ENCODE data around the gene ZNF334.

The ZNF334 gene

DNA sequence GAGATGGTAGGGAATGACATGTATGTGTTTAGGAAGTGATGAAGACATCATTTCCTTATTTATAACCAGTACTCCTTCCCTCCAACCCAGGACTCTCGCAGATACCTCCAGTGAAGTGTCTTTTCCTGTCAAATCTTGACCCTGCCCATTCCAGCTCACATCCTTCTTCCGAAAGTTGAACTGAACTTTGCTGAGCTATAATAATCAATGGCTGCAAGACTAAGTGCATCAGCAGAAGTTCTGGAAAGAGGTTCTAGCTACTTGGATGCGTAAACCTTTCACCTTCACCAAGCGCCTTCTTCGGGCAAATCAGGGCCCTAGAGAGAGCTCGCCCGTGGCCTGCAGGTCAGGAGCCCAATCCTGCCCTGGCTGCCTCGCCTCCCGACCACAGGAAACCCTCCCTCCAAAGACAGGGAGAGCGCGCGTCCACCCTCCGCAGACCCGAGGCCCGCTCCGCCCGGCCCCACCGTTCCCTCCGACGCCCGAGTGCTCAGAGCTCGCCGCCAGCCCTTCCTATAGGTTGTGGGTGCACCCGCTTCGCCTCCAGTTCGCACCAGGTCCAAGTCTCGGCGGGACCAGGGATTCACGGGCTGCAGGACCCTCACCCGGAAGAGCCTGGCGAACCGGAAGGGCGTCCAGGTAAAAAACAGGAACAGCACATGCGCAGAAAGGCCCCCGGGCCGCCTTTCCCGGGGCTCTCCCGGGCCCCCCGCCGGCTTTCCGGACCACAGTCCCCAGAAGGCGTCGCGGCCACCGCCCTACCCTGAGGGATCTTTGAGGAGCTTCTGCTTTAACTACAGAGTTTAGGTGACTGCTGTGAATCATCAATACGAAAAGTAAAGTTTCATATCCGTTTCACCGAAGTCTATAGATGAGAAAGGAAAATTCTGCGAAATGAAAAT is at the start of gene ZNF334:
Gene ZNF334, minus strand, starts transcription at position 617 of the 902 bp plus-strand sequence. CDS start 1,457 bp downstream, outside the sequence.
- peaks cover 4 to 6% of the 10 kb centered on the region in 2 donors for H3K4me1 ChIP-seq (ENCODE audit: control insufficient read depth in 1 of 2, insufficient read depth in 2 of 2, low read length in 2 of 2)
- peak within 1 kb of the TSS; percentile 65 to 74 for H3K4me3 ChIP-seq (ENCODE audit: low read depth in 1 of 2, low read length in 2 of 2)
- no peak within 1 kb of the TSS for H3K27ac ChIP-seq (ENCODE audit: low read depth, low read length)
- peaks cover 0 to 2% of the 10 kb centered on the region in 2 donors for H3K27me3 ChIP-seq (ENCODE audit: control insufficient read depth in 1 of 2, insufficient read depth in 2 of 2, low read length in 2 of 2)
- H3K9ac ChIP-seq (ENCODE audit: low read depth in 1 of 2, low read length in 2 of 2), result peak within 1 kb of the TSS; percentile 4 to 40
- no peaks in the 10 kb centered on the region for H3K9me3 ChIP-seq (ENCODE audit: control insufficient read depth in 1 of 2, low read length in 2 of 2)
- peaks cover 0 to 3% of the 10 kb centered on the region in 2 donors for H3K36me3 ChIP-seq (ENCODE audit: control insufficient read depth in 1 of 2, insufficient read depth in 2 of 2, low read length in 2 of 2)

DNA sequence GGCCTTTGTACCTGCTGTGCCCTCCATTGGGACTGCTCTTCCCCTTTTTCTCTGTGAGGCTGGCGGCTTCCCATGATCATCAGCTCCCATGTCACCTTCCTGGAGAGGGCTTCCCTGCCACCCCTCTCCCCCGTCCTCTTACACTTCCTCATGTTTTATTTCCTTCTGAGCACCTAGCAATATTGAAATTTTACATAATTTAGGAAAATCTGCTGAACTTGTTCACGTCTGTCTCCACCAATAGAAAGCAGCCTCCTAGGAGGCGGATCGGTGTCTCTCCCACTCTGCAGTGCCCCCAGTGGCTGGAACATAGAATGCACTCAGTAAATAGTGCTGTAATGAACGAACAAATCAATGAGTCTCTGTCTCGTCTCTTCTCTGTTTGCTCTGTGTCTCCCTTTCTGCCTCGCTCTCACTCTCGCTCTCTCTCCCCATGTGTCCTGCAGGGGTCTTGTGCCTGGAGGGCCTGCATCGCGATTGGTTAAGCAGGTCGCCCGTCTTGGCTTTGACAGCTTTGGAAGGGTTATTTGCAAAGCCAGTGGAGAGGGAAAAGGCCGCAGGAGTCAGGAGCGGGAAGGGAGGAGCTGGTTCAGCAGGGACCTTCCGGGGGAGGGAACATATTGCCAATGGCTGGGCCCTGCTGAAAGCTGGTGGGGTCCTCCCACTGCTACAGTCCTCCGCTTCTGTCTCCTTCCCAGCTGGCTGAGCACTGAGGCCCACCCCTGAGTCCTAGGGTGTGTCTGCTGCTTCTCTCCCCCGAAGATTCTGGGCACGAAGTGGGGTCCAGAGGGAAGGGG is 49.2 kb upstream of the ZNF334 start:
- Histone ChIP-seq H3K4me3 (ENCODE audit: low read depth in 1 of 2, low read length in 2 of 2) (peak overlapping the region; percentile 42 to 48), H3K4me1 (ENCODE audit: control insufficient read depth in 1 of 2, insufficient read depth in 2 of 2, low read length in 2 of 2) (peaks cover 0 to 5% of the 10 kb centered on the region in 2 donors), H3K27ac (ENCODE audit: low read depth, low read length) (no peak overlapping the region), H3K9me3 (ENCODE audit: control insufficient read depth in 1 of 2, low read length in 2 of 2) (no peaks in the 10 kb centered on the region), H3K36me3 (ENCODE audit: control insufficient read depth in 1 of 2, insufficient read depth in 2 of 2, low read length in 2 of 2) (no peaks in the 10 kb centered on the region), H3K9ac (ENCODE audit: low read depth in 1 of 2, low read length in 2 of 2) (no peak overlapping the region), H3K27me3 (ENCODE audit: control insufficient read depth in 1 of 2, insufficient read depth in 2 of 2, low read length in 2 of 2) (no peaks in the 10 kb centered on the region)

DNA sequence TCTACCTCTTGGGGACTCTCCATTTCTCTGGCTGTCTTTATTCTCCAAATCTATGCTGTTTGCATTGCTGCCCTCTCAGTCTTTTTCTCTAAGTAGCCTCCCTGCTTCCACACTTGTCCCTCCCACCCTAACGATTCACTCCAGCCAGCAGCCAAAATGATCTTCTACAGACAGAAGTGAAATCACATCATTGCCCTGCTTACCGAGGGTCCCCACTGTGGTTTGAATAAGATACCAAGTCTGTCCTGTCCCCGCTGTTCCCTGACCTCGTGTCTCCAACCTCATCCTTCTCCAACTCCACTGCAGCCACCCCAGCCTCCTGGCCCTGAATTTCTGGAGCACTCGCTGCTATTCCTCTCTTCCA is 48.6 kb upstream of the ZNF334 start:
- H3K9ac ChIP-seq (ENCODE audit: low read depth in 1 of 2, low read length in 2 of 2), result no peak overlapping the region
- H3K4me3 ChIP-seq (ENCODE audit: low read depth in 1 of 2, low read length in 2 of 2), result peak overlapping the region; percentile 42 to 48
- no peak overlapping the region for H3K27ac ChIP-seq (ENCODE audit: low read depth, low read length)
- no peaks in the 10 kb centered on the region for H3K9me3 ChIP-seq (ENCODE audit: control insufficient read depth in 1 of 2, low read length in 2 of 2)
- H3K4me1 ChIP-seq (ENCODE audit: control insufficient read depth in 1 of 2, insufficient read depth in 2 of 2, low read length in 2 of 2), result peaks cover 0 to 5% of the 10 kb centered on the region in 2 donors
- H3K27me3 ChIP-seq (ENCODE audit: control insufficient read depth in 1 of 2, insufficient read depth in 2 of 2, low read length in 2 of 2), result no peaks in the 10 kb centered on the region
- H3K36me3 ChIP-seq (ENCODE audit: control insufficient read depth in 1 of 2, insufficient read depth in 2 of 2, low read length in 2 of 2), result no peaks in the 10 kb centered on the region

DNA sequence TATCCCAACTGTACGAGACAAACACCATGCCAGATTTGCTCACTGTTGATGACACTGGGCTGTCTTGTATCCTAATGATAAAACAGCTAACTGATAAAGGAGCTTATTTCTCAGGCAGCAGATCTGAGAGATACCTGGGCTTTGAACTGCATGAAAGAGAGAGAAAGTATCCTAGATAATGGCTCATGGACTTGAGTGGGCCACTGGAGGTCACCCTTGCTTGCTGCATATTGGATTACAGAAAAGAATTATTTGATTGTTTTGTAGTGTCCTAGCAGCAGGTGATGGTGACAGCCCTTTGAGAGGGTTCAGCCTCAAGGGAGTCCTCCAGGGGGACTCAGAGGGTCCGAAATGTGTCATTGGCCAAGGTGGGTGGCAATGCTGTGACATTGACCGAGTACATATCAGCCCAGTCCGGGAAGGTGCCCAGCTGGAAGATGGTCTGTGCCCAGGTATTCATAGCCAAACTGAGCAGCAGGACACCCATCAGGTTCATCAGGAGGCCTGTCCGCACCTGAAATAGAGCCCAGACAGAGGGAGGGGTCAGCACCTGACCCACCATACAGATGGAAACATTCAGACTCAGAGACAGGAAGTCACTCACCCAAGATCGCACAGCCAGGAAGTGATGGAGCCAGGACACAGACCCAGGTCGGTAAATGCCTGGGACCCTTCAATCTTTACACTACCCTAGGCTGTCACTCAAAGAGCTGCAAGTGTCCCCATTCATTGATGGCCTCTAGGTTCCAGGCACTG is 46.5 kb upstream of the ZNF334 start:
- H3K27ac ChIP-seq (ENCODE audit: low read depth, low read length), result no peak overlapping the region
- no peak overlapping the region for H3K4me3 ChIP-seq (ENCODE audit: low read depth in 1 of 2, low read length in 2 of 2)
- no peaks in the 10 kb centered on the region for H3K9me3 ChIP-seq (ENCODE audit: control insufficient read depth in 1 of 2, low read length in 2 of 2)
- H3K9ac ChIP-seq (ENCODE audit: low read depth in 1 of 2, low read length in 2 of 2), result no peak overlapping the region
- no peaks in the 10 kb centered on the region for H3K27me3 ChIP-seq (ENCODE audit: control insufficient read depth in 1 of 2, insufficient read depth in 2 of 2, low read length in 2 of 2)
- H3K36me3 ChIP-seq (ENCODE audit: control insufficient read depth in 1 of 2, insufficient read depth in 2 of 2, low read length in 2 of 2), result no peaks in the 10 kb centered on the region
- H3K4me1 ChIP-seq (ENCODE audit: control insufficient read depth in 1 of 2, insufficient read depth in 2 of 2, low read length in 2 of 2), result peaks cover 0 to 5% of the 10 kb centered on the region in 2 donors

DNA sequence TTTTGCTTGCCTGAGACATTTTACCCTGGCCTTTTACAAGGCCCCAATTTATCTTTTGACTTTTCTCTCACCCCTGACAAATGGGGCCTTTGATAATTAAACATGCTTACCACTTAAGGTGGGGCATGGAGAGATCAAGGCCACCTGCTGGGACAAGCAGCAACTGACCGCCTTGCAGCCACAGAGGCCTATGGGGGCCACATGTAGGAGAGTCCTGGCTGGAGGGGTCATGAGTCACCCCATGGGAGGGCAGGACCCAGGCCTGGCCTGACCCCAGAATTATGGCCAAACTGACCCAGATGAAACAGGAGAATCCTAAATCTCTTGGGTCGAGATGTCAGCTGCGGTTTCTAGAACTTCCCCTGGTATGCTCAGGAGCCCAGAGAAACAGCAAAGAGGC is 45.6 kb upstream of the ZNF334 start:
- Histone ChIP-seq H3K9me3 (ENCODE audit: control insufficient read depth in 1 of 2, low read length in 2 of 2) (no peaks in the 10 kb centered on the region), H3K36me3 (ENCODE audit: control insufficient read depth in 1 of 2, insufficient read depth in 2 of 2, low read length in 2 of 2) (no peaks in the 10 kb centered on the region), H3K27ac (ENCODE audit: low read depth, low read length) (no peak overlapping the region), H3K27me3 (ENCODE audit: control insufficient read depth in 1 of 2, insufficient read depth in 2 of 2, low read length in 2 of 2) (no peaks in the 10 kb centered on the region), H3K9ac (ENCODE audit: low read depth in 1 of 2, low read length in 2 of 2) (no peak overlapping the region), H3K4me3 (ENCODE audit: low read depth in 1 of 2, low read length in 2 of 2) (no peak overlapping the region), H3K4me1 (ENCODE audit: control insufficient read depth in 1 of 2, insufficient read depth in 2 of 2, low read length in 2 of 2) (peaks cover 0 to 5% of the 10 kb centered on the region in 2 donors)

DNA sequence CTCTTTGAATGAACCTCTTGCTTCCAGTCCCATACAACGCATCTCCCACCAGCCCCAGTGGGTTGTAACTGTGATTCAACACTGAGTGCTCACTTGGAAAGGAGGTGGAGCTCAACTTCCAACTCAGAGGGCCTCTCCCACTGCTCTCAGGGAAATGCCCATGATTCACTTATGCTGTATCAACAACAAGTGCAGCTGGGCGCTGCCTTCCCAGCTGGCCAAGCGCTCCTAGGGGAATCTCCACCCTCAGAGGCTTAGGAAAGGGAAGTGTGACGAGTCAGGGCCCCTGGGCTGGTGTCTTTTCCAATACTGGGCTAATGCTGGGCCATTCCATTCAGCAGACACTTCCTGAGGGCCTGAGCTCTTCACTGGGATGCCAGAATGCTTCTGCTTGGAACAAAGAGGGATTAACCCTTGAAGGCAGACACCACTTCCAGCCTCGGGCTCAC is 45.2 kb upstream of the ZNF334 start:
- Histone ChIP-seq H3K4me1 (ENCODE audit: control insufficient read depth in 1 of 2, insufficient read depth in 2 of 2, low read length in 2 of 2) (peaks cover 0 to 5% of the 10 kb centered on the region in 2 donors), H3K27ac (ENCODE audit: low read depth, low read length) (no peak overlapping the region), H3K9me3 (ENCODE audit: control insufficient read depth in 1 of 2, low read length in 2 of 2) (no peaks in the 10 kb centered on the region), H3K9ac (ENCODE audit: low read depth in 1 of 2, low read length in 2 of 2) (no peak overlapping the region), H3K4me3 (ENCODE audit: low read depth in 1 of 2, low read length in 2 of 2) (no peak overlapping the region), H3K27me3 (ENCODE audit: control insufficient read depth in 1 of 2, insufficient read depth in 2 of 2, low read length in 2 of 2) (no peaks in the 10 kb centered on the region), H3K36me3 (ENCODE audit: control insufficient read depth in 1 of 2, insufficient read depth in 2 of 2, low read length in 2 of 2) (no peaks in the 10 kb centered on the region)

DNA sequence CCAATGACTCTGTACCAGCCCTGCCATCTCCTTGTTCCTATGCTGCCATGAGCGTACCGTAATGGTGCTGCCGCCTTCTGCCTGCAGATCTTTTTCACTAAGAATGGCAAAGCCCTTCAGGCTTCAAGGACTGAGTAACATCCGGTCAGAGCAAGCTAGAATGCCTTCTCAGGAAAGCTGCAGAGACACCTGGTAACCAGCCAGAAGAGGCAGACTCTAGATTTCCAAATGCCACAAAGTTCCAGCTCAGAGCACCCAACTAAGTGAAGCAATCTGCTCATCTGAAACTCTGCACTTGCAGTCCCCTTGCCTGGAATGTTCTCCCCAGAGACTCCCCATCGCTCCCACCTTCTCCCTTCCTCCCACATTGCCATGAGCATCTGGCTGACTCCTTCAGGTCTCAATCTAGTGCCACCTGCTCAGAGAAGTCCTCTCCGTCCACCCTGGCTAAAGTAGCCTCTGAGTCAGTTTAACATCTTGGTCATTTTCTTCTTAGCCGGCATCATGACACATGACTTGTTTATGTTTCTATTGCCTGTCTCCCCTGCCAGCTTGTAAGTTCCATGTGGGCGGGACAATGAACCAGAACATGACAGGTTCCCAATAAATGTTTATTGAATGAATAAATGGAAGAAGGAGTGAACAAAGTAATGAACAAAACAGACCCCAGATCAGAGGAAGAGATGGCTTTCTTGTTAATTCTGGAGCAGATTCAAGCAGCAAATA is 44.0 kb upstream of the ZNF334 start:
- no peak overlapping the region for H3K4me3 ChIP-seq (ENCODE audit: low read depth in 1 of 2, low read length in 2 of 2)
- no peaks in the 10 kb centered on the region for H3K36me3 ChIP-seq (ENCODE audit: control insufficient read depth in 1 of 2, insufficient read depth in 2 of 2, low read length in 2 of 2)
- H3K9me3 ChIP-seq (ENCODE audit: control insufficient read depth in 1 of 2, low read length in 2 of 2), result no peaks in the 10 kb centered on the region
- no peak overlapping the region for H3K27ac ChIP-seq (ENCODE audit: low read depth, low read length)
- H3K27me3 ChIP-seq (ENCODE audit: control insufficient read depth in 1 of 2, insufficient read depth in 2 of 2, low read length in 2 of 2), result no peaks in the 10 kb centered on the region
- no peak overlapping the region for H3K9ac ChIP-seq (ENCODE audit: low read depth in 1 of 2, low read length in 2 of 2)
- peaks cover 6 to 14% of the 10 kb centered on the region in 2 donors for H3K4me1 ChIP-seq (ENCODE audit: control insufficient read depth in 1 of 2, insufficient read depth in 2 of 2, low read length in 2 of 2)

DNA sequence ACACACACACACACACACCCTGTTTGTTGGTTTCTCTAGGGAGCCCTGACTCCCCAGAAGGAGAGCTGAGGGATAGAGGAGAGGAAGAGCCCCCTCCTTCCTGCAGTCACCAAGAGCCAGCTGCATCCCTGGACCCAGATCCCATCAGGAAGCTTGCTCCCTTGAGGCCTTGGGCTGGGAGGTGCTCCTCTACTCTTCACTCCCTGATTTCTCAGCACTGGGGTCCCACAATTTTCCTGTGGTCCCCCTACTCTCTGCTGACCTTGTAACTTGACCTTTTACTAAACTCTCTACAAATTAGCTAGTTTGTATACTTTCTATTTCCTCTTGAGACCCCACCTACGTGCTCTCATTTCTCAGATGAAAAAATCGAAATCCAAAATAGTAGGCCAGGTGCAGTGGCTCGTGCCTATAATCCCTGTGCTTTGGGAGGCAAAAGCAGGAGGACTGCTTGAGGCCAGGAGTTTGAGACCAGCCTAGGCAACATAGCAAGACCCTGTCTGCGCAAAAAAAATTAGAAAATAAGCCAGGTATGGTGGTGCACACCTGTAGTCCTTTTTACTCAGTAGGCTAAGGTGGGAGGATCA is 42.1 kb upstream of the ZNF334 start:
- Histone ChIP-seq H3K9me3 (ENCODE audit: control insufficient read depth in 1 of 2, low read length in 2 of 2) (no peaks in the 10 kb centered on the region), H3K36me3 (ENCODE audit: control insufficient read depth in 1 of 2, insufficient read depth in 2 of 2, low read length in 2 of 2) (no peaks in the 10 kb centered on the region), H3K9ac (ENCODE audit: low read depth in 1 of 2, low read length in 2 of 2) (no peak overlapping the region), H3K27ac (ENCODE audit: low read depth, low read length) (no peak overlapping the region), H3K4me3 (ENCODE audit: low read depth in 1 of 2, low read length in 2 of 2) (no peak overlapping the region), H3K4me1 (ENCODE audit: control insufficient read depth in 1 of 2, insufficient read depth in 2 of 2, low read length in 2 of 2) (peaks cover 7 to 10% of the 10 kb centered on the region in 2 donors), H3K27me3 (ENCODE audit: control insufficient read depth in 1 of 2, insufficient read depth in 2 of 2, low read length in 2 of 2) (no peaks in the 10 kb centered on the region)

DNA sequence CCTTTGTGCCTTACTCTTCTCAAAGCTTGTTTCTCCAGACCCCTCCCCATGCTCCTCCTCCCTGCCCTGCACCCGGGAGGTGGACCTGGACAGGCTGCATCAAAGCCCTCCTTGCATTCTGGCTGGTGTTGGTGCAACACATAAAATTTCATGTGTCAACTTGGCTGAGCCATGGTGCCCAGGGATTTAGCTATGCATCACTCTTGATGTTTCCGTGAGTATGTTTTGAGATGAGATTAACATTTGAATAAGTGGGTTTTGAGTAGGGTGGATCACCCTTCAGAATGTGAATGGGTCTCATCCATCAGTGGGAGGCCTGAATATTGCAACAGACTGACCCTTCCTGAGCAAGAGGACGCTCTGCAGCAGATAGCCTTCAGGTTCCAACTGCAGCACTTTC is 41.5 kb upstream of the ZNF334 start:
- Histone ChIP-seq H3K27ac (ENCODE audit: low read depth, low read length) (no peak overlapping the region), H3K4me1 (ENCODE audit: control insufficient read depth in 1 of 2, insufficient read depth in 2 of 2, low read length in 2 of 2) (peaks cover 7 to 10% of the 10 kb centered on the region in 2 donors), H3K4me3 (ENCODE audit: low read depth in 1 of 2, low read length in 2 of 2) (no peak overlapping the region), H3K27me3 (ENCODE audit: control insufficient read depth in 1 of 2, insufficient read depth in 2 of 2, low read length in 2 of 2) (no peaks in the 10 kb centered on the region), H3K9ac (ENCODE audit: low read depth in 1 of 2, low read length in 2 of 2) (no peak overlapping the region), H3K36me3 (ENCODE audit: control insufficient read depth in 1 of 2, insufficient read depth in 2 of 2, low read length in 2 of 2) (no peaks in the 10 kb centered on the region), H3K9me3 (ENCODE audit: control insufficient read depth in 1 of 2, low read length in 2 of 2) (no peaks in the 10 kb centered on the region)

Data from duodenal mucosa (tissue), 2 donors.